ENCODE data around the gene ABCC8. TPM values are rescaled to one million over a fixed set of nuclear protein-coding genes. Genes with fewer than 3 reads are reported as not detected.

The ABCC8 gene
- total RNA-seq, 1 experiment from 2014 or later, result not detected

GRCh38 chr11:17496406-17496805 is 19.8 kb upstream of the ABCC8 start:
- no TSS peak for BruUV-seq (replicated peaks)
- intact Hi-C loops (cut with micrococcal nuclease; ENCODE audit: unreplicated experiment), result no loop called here
- Histone ChIP-seq H3K4me3 (ENCODE audit: low read depth, low read length, poor library complexity, severe bottlenecking) (no peak overlapping the region), H3K27me3 (replicated peaks; ENCODE audit: insufficient read depth, low read depth, low read length, poor library complexity) (no peaks in the 10 kb centered on the region), H3K4me1 (ENCODE audit: insufficient read depth, low read length, poor library complexity, severe bottlenecking) (no peaks in the 10 kb centered on the region), H3K36me3 (ENCODE audit: insufficient read depth, low read length, poor library complexity, severe bottlenecking) (no peaks in the 10 kb centered on the region), H3K9me3 (ENCODE audit: low read depth, low read length, poor library complexity, severe bottlenecking) (no peaks in the 10 kb centered on the region), H3K27ac (ENCODE audit: low read depth, low read length, poor library complexity, severe bottlenecking) (no peak overlapping the region)
- no peak for DNase-seq (ENCODE audit: low spot score)
- TF ChIP-seq EZH2 (IDR thresholded peaks at IDR 0.05; ENCODE audit: borderline replicate concordance, low read depth, low read length, poor library complexity, severe bottlenecking) (no peak), CTCF (conservative IDR thresholded peaks at IDR 0.05; ENCODE audit: low read depth, low read length) (no peak)
- ChIA-PET POLR2A (ENCODE audit: low non-redundant PET) (no interaction called here), CTCF (no interaction called here)

- H3K36me3 ChIP-seq (ENCODE audit: insufficient read depth, low read length, poor library complexity, severe bottlenecking), result no peaks in the 10 kb centered on the region
- no peaks in the 10 kb centered on the region for H3K27me3 ChIP-seq (replicated peaks; ENCODE audit: insufficient read depth, low read depth, low read length, poor library complexity)
- H3K4me3 ChIP-seq (ENCODE audit: low read depth, low read length, poor library complexity, severe bottlenecking), result no peak overlapping the region
- CTCF ChIA-PET, result no interaction called here
- H3K9me3 ChIP-seq (ENCODE audit: low read depth, low read length, poor library complexity, severe bottlenecking), result no peaks in the 10 kb centered on the region
- intact Hi-C loops (cut with micrococcal nuclease; ENCODE audit: unreplicated experiment), result no loop called here
- H3K4me1 ChIP-seq (ENCODE audit: insufficient read depth, low read length, poor library complexity, severe bottlenecking), result no peaks in the 10 kb centered on the region
- no peak for DNase-seq (ENCODE audit: low spot score)
- H3K27ac ChIP-seq (ENCODE audit: low read depth, low read length, poor library complexity, severe bottlenecking), result no peak overlapping the region
- POLR2A ChIA-PET (ENCODE audit: low non-redundant PET), result no interaction called here
- TF ChIP-seq EZH2 (IDR thresholded peaks at IDR 0.05; ENCODE audit: borderline replicate concordance, low read depth, low read length, poor library complexity, severe bottlenecking), result no peak
- no peak for TF ChIP-seq CTCF (conservative IDR thresholded peaks at IDR 0.05; ENCODE audit: low read depth, low read length)
- no TSS peak for BruUV-seq (replicated peaks)
Observed at GRCh38 chr11:17494019-17494418, 17.4 kb upstream of the ABCC8 start.

GRCh38 chr11:17490938-17491337 is 14.3 kb upstream of the ABCC8 start:
- CTCF ChIA-PET, result no interaction called here
- no TSS peak for BruUV-seq (replicated peaks)
- H3K27me3 ChIP-seq (replicated peaks; ENCODE audit: insufficient read depth, low read depth, low read length, poor library complexity), result no peaks in the 10 kb centered on the region
- no peak overlapping the region for H3K4me3 ChIP-seq (ENCODE audit: low read depth, low read length, poor library complexity, severe bottlenecking)
- POLR2A ChIA-PET (ENCODE audit: low non-redundant PET), result no interaction called here
- DNase-seq (ENCODE audit: low spot score), result no peak
- no peak overlapping the region for H3K27ac ChIP-seq (ENCODE audit: low read depth, low read length, poor library complexity, severe bottlenecking)
- H3K4me1 ChIP-seq (ENCODE audit: insufficient read depth, low read length, poor library complexity, severe bottlenecking), result no peaks in the 10 kb centered on the region
- TF ChIP-seq CTCF (conservative IDR thresholded peaks at IDR 0.05; ENCODE audit: low read depth, low read length) (no peak), EZH2 (IDR thresholded peaks at IDR 0.05; ENCODE audit: borderline replicate concordance, low read depth, low read length, poor library complexity, severe bottlenecking) (no peak)
- no peaks in the 10 kb centered on the region for H3K9me3 ChIP-seq (ENCODE audit: low read depth, low read length, poor library complexity, severe bottlenecking)
- H3K36me3 ChIP-seq (ENCODE audit: insufficient read depth, low read length, poor library complexity, severe bottlenecking), result no peaks in the 10 kb centered on the region
- intact Hi-C loops (cut with micrococcal nuclease; ENCODE audit: unreplicated experiment), result no loop called here
